Tibial artery (tissue), 4 donors: Measurements from ENCODE around the gene KLF13.

Experiments used
- DNase-seq, 2 donors: peaks; one replicate each; pipeline ENCODE4 v3.0.0-alpha.2; 2019
- H3K27ac ChIP-seq, 2 donors: fragments of 200-600 bp; sonication (generic) in 1 of 2; 1 replicate in 1 of 2; 2 replicates in 1 of 2; pipeline ENCODE4 v1.5.1; 2018 to 2019; ENCODE audit warnings: mild to moderate bottlenecking in 1 of 2
- H3K27me3 ChIP-seq, 2 donors: fragments of 200-600 bp; sonication (generic) in 1 of 2; one replicate each; pipeline versions ENCODE4 v1.5.1 to v1.6.0; 2016 to 2019
- H3K36me3 ChIP-seq, 3 donors: fragments of 200-600 bp; sonication (generic) in 2 of 3; one replicate each; pipeline ENCODE4 v1.5.1; 2016 to 2019; ENCODE audit warnings: mild to moderate bottlenecking in 2 of 3
- H3K4me1 ChIP-seq, 4 donors: fragments of 200-600 bp; sonication (generic) in 2 of 4; 1 replicate in 3 of 4; 2 replicates in 1 of 4; pipeline ENCODE4 v1.5.1; 2016 to 2019
- H3K4me3 ChIP-seq, 2 donors: fragments of 200-600 bp; sonication (generic) in 1 of 2; 1 replicate in 1 of 2; 2 replicates in 1 of 2; pipeline ENCODE4 v1.5.1; 2018 to 2019; ENCODE audit warnings: mild to moderate bottlenecking in 2 of 2
- H3K9me3 ChIP-seq, 3 donors: fragments of 200-600 bp; sonication (generic) in 1 of 3; one replicate each; pipeline ENCODE4 v1.5.1; 2016 to 2019
- CTCF ChIP-seq, 2 experiments: fragments of 200-600 bp in 1 of 2; fragments of 450-650 bp in 1 of 2; IDR thresholded peaks; one replicate each; pipeline ENCODE4 v1.5.1; 2017 to 2019; ENCODE audit warnings: antibody characterized with exemption in 2 of 2, mild to moderate bottlenecking in 1 of 2, moderate library complexity in 1 of 2
- intact Hi-C: fragments of 100-400 bp; cut with DNase I; formaldehyde crosslinking; loops from one replicate; pipeline ENCODE4 v1.15.0; 2023; ENCODE audit warnings: low total_unique reads

Gene KLF13

GRCh38 chr15:31387092-31387478 is 60.5 kb downstream of the KLF13 start:
- Histone ChIP-seq H3K4me1 (peaks cover 0 to 29% (median 14%) of the 10 kb centered on the region in 4 donors), H3K9me3 (peaks cover 0 to 6% (median 0%) of the 10 kb centered on the region in 3 donors), H3K36me3 (peaks cover 0 to 6% (median under 1%) of the 10 kb centered on the region in 3 donors), H3K4me3 (no peak overlapping the region), H3K27me3 (no peaks in the 10 kb centered on the region), H3K27ac (peak overlapping the region in 1 of 2 donors; percentile 70)
- no peak for TF ChIP-seq CTCF (IDR thresholded peaks at IDR 0.05)
- no peak for DNase-seq
- intact Hi-C loops: no loop called here

- peak in 1 of 2 donors; percentile 90 for DNase-seq
- H3K4me3 ChIP-seq: no peak overlapping the region
- intact Hi-C loops: no loop called here
- H3K27me3 ChIP-seq: no peaks in the 10 kb centered on the region
- peaks cover 0 to 1% (median 0%) of the 10 kb centered on the region in 3 donors for H3K36me3 ChIP-seq
- peaks cover 0 to 6% (median 0%) of the 10 kb centered on the region in 3 donors for H3K9me3 ChIP-seq
- peaks cover 0 to 30% (median 14%) of the 10 kb centered on the region in 4 donors for H3K4me1 ChIP-seq
- TF ChIP-seq CTCF (IDR thresholded peaks at IDR 0.05): no peak
- peak overlapping the region; percentile 42 to 70 for H3K27ac ChIP-seq
These were observed 61.0 kb downstream of the KLF13 start for GRCh38 chr15:31387479-31388118.

- intact Hi-C loops: no loop called here
- H3K27ac ChIP-seq: peak overlapping the region in 1 of 2 donors; percentile 99
- TF ChIP-seq CTCF (IDR thresholded peaks at IDR 0.05): no peak
- H3K36me3 ChIP-seq: no peaks in the 10 kb centered on the region
- no peak overlapping the region for H3K4me3 ChIP-seq
- no peaks in the 10 kb centered on the region for H3K27me3 ChIP-seq
- H3K4me1 ChIP-seq: peaks cover 0 to 40% (median 20%) of the 10 kb centered on the region in 4 donors
- DNase-seq: no peak
- H3K9me3 ChIP-seq: peaks cover 0 to 6% (median 0%) of the 10 kb centered on the region in 3 donors
These were observed 62.9 kb downstream of the KLF13 start for GRCh38 chr15:31389576-31389975.

GRCh38 chr15:31390029-31390428 is 63.4 kb downstream of the KLF13 start:
- no peak overlapping the region for H3K4me3 ChIP-seq
- no peak for DNase-seq
- H3K9me3 ChIP-seq: peaks cover 0 to 6% (median 0%) of the 10 kb centered on the region in 3 donors
- no peaks in the 10 kb centered on the region for H3K36me3 ChIP-seq
- no peaks in the 10 kb centered on the region for H3K27me3 ChIP-seq
- peaks cover 0 to 40% (median 20%) of the 10 kb centered on the region in 4 donors for H3K4me1 ChIP-seq
- intact Hi-C loops: no loop called here
- peak overlapping the region; percentile 98 to 99 for H3K27ac ChIP-seq
- no peak for TF ChIP-seq CTCF (IDR thresholded peaks at IDR 0.05)

GRCh38 chr15:31390777-31391486 is 64.3 kb downstream of the KLF13 start:
- Histone ChIP-seq H3K4me3 (peak overlapping the region; percentile 80 to 85), H3K9me3 (peaks cover 0 to 6% (median 0%) of the 10 kb centered on the region in 3 donors), H3K4me1 (peaks cover 0 to 40% (median 20%) of the 10 kb centered on the region in 4 donors), H3K27me3 (no peaks in the 10 kb centered on the region), H3K36me3 (no peaks in the 10 kb centered on the region), H3K27ac (peak overlapping the region; percentile 98 to 99)
- TF ChIP-seq CTCF (IDR thresholded peaks at IDR 0.05): no peak
- DNase-seq: no peak
- intact Hi-C loops: no loop called here
